HuH-7.5 (cell line): ENCODE data around the gene PDK1.
"Not testable (repeated sequence)": the region's sequence is repeated elsewhere in the genome, so short reads cannot be mapped to it uniquely, and the experiment has no call there.

Source experiments
- DNase-seq: peaks from one replicate; pipeline ENCODE4 v3.0.0; 2011; ENCODE audit warnings: low spot score

PDK1 gene

GRCh38 chr2:172552547-172553291 is 3.2 kb upstream of the PDK1 start:
- no peak for DNase-seq

DNA sequence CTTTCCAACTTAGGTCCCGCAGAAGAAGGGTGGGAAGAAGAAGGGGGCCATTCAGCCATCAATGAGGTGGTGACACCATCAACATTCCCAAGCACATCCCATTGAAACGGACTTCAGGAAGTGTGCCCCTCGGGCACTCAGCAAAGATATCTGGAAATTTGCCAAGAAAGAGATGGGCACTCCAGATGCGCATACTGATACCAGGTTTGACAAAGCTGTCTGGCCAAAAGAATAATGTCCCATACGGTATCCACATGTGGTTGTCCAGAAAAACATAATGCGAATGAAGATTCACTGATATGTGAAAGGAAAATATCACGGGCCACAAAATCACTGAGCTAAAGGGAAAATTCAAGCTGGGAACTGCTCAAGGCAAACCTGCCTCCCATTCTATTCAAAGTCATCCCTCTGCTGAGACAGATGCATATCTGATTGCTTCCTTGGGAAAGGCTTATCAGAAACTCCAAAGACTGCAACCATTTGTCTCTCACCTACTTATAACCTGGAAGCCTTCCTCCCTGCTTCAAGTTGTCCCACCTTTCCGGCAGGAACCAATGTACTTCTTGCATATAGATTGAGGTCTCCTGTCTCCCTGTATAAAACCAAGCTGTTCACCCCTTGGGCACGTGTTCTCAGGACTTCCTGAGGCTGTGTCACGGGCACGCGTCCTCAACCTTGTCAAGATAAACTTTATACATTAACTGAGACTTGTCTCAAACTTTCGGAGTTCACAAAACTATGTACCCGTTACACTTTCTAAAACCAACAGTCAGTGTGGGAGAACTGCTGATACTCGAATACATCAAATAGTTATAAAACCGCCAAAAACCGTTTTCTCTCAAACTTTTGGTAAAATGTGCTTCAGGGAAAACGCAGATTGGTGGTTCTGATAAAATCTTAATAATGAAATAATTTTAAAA is 1.3 kb upstream of the PDK1 start:
- DNase-seq: no peak

- no peak for DNase-seq
These were observed 693 bp upstream of the PDK1 start for GRCh38 chr2:172555272-172555521.

DNA sequence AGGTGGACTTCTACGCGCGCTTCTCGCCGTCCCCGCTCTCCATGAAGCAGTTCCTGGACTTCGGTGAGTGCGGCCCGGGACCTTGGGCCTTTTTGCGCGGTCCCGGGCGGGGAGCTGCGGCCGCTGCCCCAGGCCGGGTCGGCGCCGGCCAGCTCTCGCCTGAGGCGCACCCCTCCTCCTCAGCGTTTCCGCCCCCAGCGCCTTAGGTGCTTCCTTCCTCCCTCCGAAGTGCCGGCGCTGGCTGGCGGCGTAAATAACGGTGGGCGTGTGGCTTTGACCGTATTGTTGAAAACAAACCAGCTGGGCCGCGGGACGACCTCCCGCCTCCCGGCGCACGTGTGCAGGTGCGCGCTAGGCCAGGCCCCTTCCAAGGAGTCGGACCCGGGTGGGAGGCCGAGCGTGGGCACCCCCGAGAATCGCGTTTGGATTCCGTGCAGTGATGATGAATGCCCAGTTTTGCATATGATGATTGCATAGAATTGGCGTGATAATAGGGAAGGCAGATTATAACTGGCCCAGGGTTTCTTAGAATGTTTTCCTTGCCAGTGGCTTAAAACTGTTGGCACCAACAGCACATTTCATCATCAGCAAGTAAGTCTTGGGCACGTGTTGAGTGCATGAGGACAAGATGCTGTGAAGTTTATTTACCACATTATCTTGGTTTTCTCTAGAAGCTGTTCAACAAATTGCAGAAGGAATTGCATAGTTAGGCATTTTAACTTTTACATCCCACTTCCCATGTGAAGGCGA is 569 bp downstream of the PDK1 start:
- peak; percentile 40 for DNase-seq

DNA sequence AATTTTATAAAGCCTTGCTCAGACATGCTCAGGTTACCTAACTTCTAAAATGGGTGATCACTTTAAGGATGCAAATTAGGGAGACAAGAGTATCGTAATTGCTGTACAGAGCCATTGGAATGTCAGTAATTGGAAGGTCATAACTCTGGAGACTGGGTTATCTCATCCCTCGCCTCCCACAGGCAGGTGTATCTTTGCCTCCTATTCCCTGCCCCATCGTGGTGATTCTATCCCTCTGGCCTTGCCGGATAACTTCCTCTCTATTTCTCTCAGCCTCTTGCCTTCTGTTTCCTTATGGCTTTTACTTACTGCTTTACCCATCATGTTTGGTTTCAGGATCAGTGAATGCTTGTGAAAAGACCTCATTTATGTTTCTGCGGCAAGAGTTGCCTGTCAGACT is 2.5 kb downstream of the PDK1 start:
- no peak for DNase-seq

DNA sequence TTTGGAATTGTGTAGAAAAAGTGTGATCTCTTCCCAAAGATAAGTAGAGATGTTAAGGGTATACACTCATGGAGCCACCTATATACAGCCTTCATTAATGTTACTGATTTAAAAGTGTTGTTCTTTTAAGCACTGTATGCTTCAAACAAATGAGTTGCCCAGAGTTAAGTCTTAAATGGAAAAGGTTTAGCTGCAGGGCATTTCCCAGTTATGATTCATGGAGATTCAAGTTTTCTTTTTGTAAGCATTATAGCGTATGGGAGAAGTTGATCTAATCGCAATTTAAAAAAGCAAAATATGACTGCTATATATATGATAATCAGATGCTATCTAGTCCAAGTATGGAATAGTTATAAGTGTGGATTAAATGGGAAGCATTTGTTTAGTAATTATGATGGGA is 4.8 kb downstream of the PDK1 start:
- DNase-seq: no peak

- DNase-seq: no peak
These were observed 5.4 kb downstream of the PDK1 start for GRCh38 chr2:172561270-172561669.

- DNase-seq: no peak
These were observed 6.4 kb downstream of the PDK1 start for GRCh38 chr2:172562298-172562697.

DNA sequence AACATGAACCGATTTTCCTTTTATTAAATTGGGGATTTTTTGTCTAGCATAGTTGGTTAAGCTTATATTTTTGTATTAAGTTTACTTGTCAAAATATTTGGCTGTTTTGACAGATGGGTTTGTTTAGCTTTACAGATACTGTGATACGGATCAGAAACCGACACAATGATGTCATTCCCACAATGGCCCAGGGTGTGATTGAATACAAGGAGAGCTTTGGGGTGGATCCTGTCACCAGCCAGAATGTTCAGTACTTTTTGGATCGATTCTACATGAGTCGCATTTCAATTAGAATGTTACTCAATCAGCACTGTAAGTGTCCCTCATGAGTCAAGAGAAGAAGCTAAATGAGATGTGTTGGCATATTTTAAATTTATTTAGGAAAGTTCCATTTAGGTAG is 8.5 kb downstream of the PDK1 start:
- no peak for DNase-seq

- no peak for DNase-seq
These were observed 15.4 kb downstream of the PDK1 start for GRCh38 chr2:172571245-172571644.

DNA sequence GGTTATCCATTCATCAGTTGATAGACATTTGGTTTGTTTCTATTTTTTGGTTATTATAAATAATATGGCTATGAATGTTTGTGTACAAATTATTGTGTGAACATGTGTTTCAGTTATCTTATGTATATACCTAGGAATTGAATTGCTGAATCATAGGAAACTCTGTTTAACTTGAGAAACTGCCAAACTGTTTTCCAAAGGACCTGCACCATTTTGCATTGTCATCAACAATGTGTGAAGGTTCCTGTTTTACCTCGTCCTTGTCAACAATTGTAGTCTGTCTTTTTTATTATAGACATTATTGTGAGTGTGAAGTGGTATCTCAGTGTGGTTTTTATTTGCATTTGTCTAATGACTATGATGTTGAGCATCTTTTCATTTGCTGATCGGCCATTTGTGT is 17.1 kb downstream of the PDK1 start:
- DNase-seq: no peak

- DNase-seq: no peak
These were observed 19.1 kb downstream of the PDK1 start for GRCh38 chr2:172574965-172575364.

GRCh38 chr2:172578054-172578453 is 22.2 kb downstream of the PDK1 start:
- DNase-seq: no peak

DNA sequence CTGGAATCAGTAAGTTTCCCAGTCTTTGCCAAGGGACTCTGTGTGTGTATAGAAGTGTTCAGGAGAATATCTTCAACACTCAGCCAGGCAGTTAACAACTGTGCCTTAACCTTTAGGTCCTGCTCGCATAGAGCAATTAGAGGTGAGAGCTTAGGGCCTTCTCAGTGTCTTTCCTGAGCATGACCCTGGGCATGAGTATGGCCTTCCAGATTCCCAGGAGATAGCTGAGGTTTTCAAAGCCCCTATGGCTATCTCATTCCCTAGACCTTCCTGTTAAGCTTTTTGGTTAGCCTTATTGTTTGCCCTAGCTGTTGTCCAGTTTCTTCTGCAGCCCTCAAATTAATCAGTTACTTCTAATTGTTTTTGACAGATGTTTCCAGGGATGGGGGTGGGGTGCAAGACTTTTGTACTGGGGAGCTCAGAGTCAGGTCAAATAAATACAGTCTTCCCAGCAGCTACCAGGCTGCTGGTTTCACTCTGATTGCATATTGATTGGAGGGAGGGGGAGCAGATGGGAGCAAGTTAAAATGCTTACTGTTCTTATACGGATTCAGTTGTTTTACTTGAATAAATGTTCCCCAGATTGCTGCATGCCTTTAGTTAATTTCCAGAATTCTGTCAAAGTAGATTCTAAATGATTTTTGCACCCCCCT is 23.1 kb downstream of the PDK1 start:
- DNase-seq: no peak

- no peak for DNase-seq
These were observed 24.7 kb downstream of the PDK1 start for GRCh38 chr2:172580544-172580943.

GRCh38 chr2:172582656-172583055 is 26.8 kb downstream of the PDK1 start:
- no peak for DNase-seq

- no peak for DNase-seq
These were observed 30.5 kb downstream of the PDK1 start for GRCh38 chr2:172586245-172586891.

GRCh38 chr2:172587231-172587630 is 31.3 kb downstream of the PDK1 start:
- not testable (repeated sequence) for DNase-seq

- no peak for DNase-seq
These were observed 33.0 kb downstream of the PDK1 start for GRCh38 chr2:172588931-172589330.

- DNase-seq: not testable (repeated sequence)
These were observed 35.5 kb downstream of the PDK1 start for GRCh38 chr2:172591386-172591785.

DNA sequence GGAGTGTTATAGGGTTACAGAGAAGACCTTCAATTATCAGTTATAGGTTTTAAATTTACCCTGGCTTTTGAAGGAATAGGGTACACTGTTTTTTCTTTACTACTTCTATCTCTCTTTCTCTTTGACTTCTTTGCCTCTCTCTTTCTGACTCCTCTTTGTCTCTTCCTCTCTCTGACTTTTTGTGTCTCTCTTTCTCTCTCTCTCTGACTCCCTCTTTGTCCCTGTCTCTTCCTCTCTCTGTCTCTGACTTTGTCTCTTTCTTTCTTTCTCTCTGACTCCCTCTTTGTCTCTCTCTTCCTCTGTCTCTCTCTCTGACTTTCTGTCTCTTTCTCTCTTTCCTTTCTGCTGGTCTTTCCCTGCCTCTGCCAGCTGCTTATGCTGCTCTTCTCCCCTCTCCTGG is 36.3 kb downstream of the PDK1 start:
- DNase-seq: not testable (repeated sequence)

DNA sequence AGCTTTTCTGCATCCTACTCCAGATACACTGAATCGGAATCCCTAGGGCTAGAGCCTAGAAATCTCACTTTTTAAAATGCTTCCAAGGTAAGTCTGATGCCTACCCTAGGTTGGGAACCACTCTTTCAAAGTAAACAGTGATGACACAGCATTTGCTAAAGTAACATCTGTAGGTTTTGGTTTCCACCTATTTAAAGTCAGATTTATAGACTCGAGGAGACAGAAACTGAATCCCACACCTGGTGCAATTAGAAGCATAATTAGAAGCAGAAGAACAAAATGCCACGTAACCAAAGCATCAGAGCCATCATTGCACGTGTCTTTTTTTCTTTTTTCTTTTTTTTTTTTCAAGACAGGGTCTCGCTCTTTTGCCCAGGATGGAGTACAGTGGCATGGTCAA is 40.9 kb downstream of the PDK1 start:
- DNase-seq: no peak
